GM12892 (cell line): Measurements from ENCODE around the gene WFDC10A.

Experiments used
- POLR2A ChIP-seq: IDR thresholded peaks from 2 replicates; pipeline ENCODE4 v1.6.1; 2011; ENCODE audit warnings: low read depth, low read length, control low read depth
- POLR2AphosphoS5 ChIP-seq: IDR thresholded peaks from 2 replicates; pipeline ENCODE4 v1.6.1; 2011; ENCODE audit warnings: low read depth, low read length, control low read depth
- TAF1 ChIP-seq: IDR thresholded peaks from 2 replicates; pipeline ENCODE4 v1.6.1; 2011; ENCODE audit warnings: low read depth, mild to moderate bottlenecking, control low read depth, low read length, borderline replicate concordance

DNA sequence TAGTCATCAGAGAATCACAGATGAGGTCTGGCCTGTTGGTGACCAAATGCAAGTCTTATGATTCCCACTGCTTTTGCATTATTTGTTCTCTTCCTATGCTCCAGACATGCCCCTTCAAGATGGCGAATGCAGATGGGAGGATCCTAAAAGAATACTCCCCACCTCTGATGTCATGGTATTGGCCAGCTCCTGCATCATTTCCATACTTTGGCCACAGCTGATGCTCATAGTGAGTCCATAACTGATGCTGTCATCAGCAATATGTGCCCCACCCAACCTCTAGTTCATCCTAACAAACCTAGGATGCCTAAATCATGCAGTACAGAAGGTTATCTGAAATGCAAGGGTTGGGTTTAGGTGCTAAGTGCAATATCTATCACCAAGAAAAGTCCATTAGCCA is 7.0 kb downstream of the WFDC10A start:
- TF ChIP-seq POLR2A (no peak), POLR2AphosphoS5 (no peak), TAF1 (no peak)
